Spleen (tissue), 11 donors: ENCODE data around the gene PHACTR2. TPM values are rescaled to one million over a fixed set of nuclear protein-coding genes. Genes with fewer than 3 reads are reported as not detected.

ENCODE experiments used
- DNase-seq: peaks from one replicate; pipeline ENCODE4 v3.0.0-alpha.2; 2020
- H3K27ac ChIP-seq, 8 donors: fragments of 200-600 bp; sonication (generic) in 7 of 8; 1 replicate in 4 of 8; 2 replicates in 4 of 8; pipeline versions ENCODE4 v1.5.0 to v1.8.0; 2016 to 2021; ENCODE audit warnings: inconsistent platforms in 4 of 8, mild to moderate bottlenecking in 4 of 8, moderate library complexity in 1 of 8
- H3K27me3 ChIP-seq, 7 donors: fragments of 200-600 bp; sonication (generic) in 6 of 7; replicated peaks in 1 of 7; 1 replicate in 4 of 7; 2 replicates in 3 of 7; pipeline versions ENCODE4 v1.5.0 to v1.8.0; 2016 to 2021; ENCODE audit warnings: inconsistent platforms in 3 of 7, mild to moderate bottlenecking in 1 of 7
- H3K36me3 ChIP-seq, 6 donors: fragments of 200-600 bp; sonication (generic) in 5 of 6; 1 replicate in 4 of 6; 2 replicates in 2 of 6; pipeline versions ENCODE4 v1.5.0 to v1.8.0; 2016 to 2021; ENCODE audit warnings: inconsistent platforms in 2 of 6
- H3K4me1 ChIP-seq, 6 donors: fragments of 200-600 bp; sonication (generic) in 5 of 6; 1 replicate in 3 of 6; 2 replicates in 3 of 6; pipeline versions ENCODE4 v1.5.0 to v1.8.0; 2016 to 2021; ENCODE audit warnings: inconsistent platforms in 3 of 6
- H3K4me3 ChIP-seq, 8 donors: fragments of 200-600 bp; sonication (generic) in 7 of 8; 1 replicate in 4 of 8; 2 replicates in 4 of 8; pipeline versions ENCODE4 v1.5.0 to v1.8.0; 2016 to 2021; ENCODE audit warnings: inconsistent platforms in 4 of 8, mild to moderate bottlenecking in 4 of 8, moderate library complexity in 2 of 8
- H3K9me3 ChIP-seq, 8 donors: fragments of 200-600 bp; sonication (generic) in 7 of 8; 1 replicate in 4 of 8; 2 replicates in 4 of 8; pipeline versions ENCODE4 v1.5.0 to v1.8.0; 2016 to 2021; ENCODE audit warnings: inconsistent platforms in 4 of 8
- POLR2A ChIP-seq, 3 donors: fragments of 450-650 bp; IDR thresholded peaks; one replicate each; pipeline ENCODE4 v1.5.1; 2017; ENCODE audit warnings: antibody characterized with exemption in 3 of 3, mild to moderate bottlenecking in 1 of 3
- POLR2AphosphoS5 ChIP-seq, 3 donors: sonication (generic); formaldehyde crosslinking; IDR thresholded peaks; one replicate each; pipeline ENCODE4 v1.5.1; 2017; ENCODE audit warnings: antibody characterized with exemption in 3 of 3
- WGBS, 5 donors: extraction: QIAGEN DNeasy Blood & Tissue Kit in 3 of 5; methylation state at CpG; one replicate each; pipeline versions ENCODE4 v1.1.5 to v1.1.7; 2013 to 2018; 5-methylcytosine and 5-hydroxymethylcytosine counted together
- intact Hi-C: fragments of 100-400 bp; cut with DNase I; formaldehyde crosslinking; loops from one replicate; pipeline ENCODE4 v1.15.0; 2023; ENCODE audit warnings: low total_unique reads
- polyA plus RNA-seq, 3 donors: library from polyadenylated mRNA; stranded (reverse); fragments of 200-250 nt; gene quantifications; one replicate each; pipeline ENCODE4 v1.2.1, GENCODE V29; 2013
- total RNA-seq, 7 donors: library from RNA; depleted of rRNA in 3 of 7; stranded (reverse); fragments of >200 nt in 3 of 7; fragmentation: NEBNext Ultra II Directional in 4 of 7; extraction: Animal tissue kit (Norgen Biotek cat#: 25700) in 4 of 7; gene quantifications; one replicate each; pipeline versions ENCODE4 v1.1.0 to v1.2.1, GENCODE V29; 2016 to 2021
- TF ChIP-seq, protein P1 (sequence below), 11 experiments: fragments of 200-600 bp in 7 of 11; fragments of 450-650 bp in 4 of 11; sonication (generic) in 4 of 11; IDR thresholded peaks in 8 of 11; conservative IDR thresholded peaks in 3 of 11; 1 replicate in 7 of 11; 2 replicates in 4 of 11; pipeline versions ENCODE4 v1.4.0 to v1.8.0; 2016 to 2021; ENCODE audit warnings: antibody characterized with exemption in 11 of 11, inconsistent platforms in 4 of 11, mild to moderate bottlenecking in 1 of 11
- donor health status: healthy with polysubstance abuse.
- donor health status: DM: no; HTN: no; CAD: no; lungs with moderate emphysema.
- donor health status: DM: no; HTN: no; CAD: no.
- donor health status: Bipolar disorder and iron deficiency.
- donor health status: healthy.
- donor health status: DM: no; HTN: no; CAD: no.
- donor health status: DM: yes; HTN: yes; CAD: no.

PHACTR2 gene
- total and polyA plus RNA-seq, 10 donors, result 3.5 to 116 (median 76.1) TPM

DNA sequence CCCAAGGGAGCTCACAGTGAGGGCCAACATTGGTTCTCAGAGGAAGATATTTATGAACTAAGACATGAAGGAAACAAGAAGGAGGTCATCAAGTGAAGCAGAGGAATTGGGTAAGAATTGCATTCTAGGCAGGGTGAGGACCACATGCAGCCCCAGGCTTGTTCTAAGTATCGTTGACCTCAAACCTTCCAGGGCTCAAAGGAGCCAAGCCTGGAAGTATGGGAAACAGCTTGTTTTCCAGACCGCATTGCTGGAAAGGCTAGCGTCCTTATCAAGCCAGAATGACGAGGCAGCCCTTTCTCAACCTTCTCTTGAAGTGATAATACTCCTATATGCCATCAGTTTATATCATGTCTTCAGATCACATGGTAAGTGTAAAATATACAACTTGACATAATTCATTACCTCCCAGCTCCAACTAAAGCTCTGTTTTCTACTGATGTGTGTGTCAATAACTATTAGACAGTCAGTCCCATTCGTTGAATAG lies 79.6 kb downstream of the PHACTR2 start:
- H3K27ac ChIP-seq, result no peak overlapping the region
- H3K36me3 ChIP-seq, result peaks cover 0 to 56% (median 2%) of the 10 kb centered on the region in 6 donors
- H3K4me1 ChIP-seq, result peaks cover 0 to 21% (median 7%) of the 10 kb centered on the region in 6 donors
- no peak overlapping the region for H3K4me3 ChIP-seq
- WGBS, 5 donors, result 91 to 97% (median 96%) methylated on average over 5 of the region's 5 CpGs
- no peaks in the 10 kb centered on the region for H3K27me3 ChIP-seq
- intact Hi-C loops, result loop anchor here (10.0 kb wide), 1 partner anchor 73 kb away; no protein-coding TSS in a partner anchor
- TF ChIP-seq, protein P1, sequence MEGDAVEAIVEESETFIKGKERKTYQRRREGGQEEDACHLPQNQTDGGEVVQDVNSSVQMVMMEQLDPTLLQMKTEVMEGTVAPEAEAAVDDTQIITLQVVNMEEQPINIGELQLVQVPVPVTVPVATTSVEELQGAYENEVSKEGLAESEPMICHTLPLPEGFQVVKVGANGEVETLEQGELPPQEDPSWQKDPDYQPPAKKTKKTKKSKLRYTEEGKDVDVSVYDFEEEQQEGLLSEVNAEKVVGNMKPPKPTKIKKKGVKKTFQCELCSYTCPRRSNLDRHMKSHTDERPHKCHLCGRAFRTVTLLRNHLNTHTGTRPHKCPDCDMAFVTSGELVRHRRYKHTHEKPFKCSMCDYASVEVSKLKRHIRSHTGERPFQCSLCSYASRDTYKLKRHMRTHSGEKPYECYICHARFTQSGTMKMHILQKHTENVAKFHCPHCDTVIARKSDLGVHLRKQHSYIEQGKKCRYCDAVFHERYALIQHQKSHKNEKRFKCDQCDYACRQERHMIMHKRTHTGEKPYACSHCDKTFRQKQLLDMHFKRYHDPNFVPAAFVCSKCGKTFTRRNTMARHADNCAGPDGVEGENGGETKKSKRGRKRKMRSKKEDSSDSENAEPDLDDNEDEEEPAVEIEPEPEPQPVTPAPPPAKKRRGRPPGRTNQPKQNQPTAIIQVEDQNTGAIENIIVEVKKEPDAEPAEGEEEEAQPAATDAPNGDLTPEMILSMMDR (IDR thresholded peaks at IDR 0.05 in 8 of 11, conservative IDR thresholded peaks at IDR 0.05 in 3 of 11), result no peak
- TF ChIP-seq POLR2AphosphoS5 (IDR thresholded peaks at IDR 0.05) (no peak), POLR2A (IDR thresholded peaks at IDR 0.05) (no peak)
- H3K9me3 ChIP-seq, result no peaks in the 10 kb centered on the region
- no peak for DNase-seq

DNA sequence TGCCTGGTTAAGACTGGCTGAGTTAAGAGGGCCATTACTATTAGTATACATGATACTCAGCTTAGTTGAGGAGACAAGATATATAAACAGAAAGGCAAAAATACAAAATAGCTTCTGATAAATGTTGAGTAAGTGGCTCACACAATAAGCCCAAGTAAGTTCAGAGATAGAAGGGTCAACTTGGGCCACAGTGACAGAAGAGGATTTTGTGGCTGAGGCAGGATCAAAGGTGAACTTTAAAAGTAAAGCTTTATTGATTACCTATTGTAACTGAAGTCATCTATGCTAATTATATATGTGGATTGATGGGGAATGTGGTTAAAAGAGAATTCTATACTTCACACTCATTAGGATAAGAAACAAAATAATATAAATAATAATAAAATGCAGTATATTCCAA lies 80.8 kb downstream of the PHACTR2 start:
- Histone ChIP-seq H3K9me3 (no peaks in the 10 kb centered on the region), H3K4me1 (peaks cover 0 to 21% (median 7%) of the 10 kb centered on the region in 6 donors), H3K36me3 (peaks cover 0 to 60% (median 2%) of the 10 kb centered on the region in 6 donors), H3K4me3 (no peak overlapping the region), H3K27me3 (no peaks in the 10 kb centered on the region), H3K27ac (peak overlapping the region in 1 of 8 donors; percentile 76)
- DNase-seq, result no peak
- TF ChIP-seq POLR2A (IDR thresholded peaks at IDR 0.05) (no peak), POLR2AphosphoS5 (IDR thresholded peaks at IDR 0.05) (no peak)
- TF ChIP-seq, protein P1 (IDR thresholded peaks at IDR 0.05 in 8 of 11, conservative IDR thresholded peaks at IDR 0.05 in 3 of 11), result no peak
- intact Hi-C loops, result loop anchor here (10.0 kb wide), 1 partner anchor 74 kb away; no protein-coding TSS in a partner anchor

DNA sequence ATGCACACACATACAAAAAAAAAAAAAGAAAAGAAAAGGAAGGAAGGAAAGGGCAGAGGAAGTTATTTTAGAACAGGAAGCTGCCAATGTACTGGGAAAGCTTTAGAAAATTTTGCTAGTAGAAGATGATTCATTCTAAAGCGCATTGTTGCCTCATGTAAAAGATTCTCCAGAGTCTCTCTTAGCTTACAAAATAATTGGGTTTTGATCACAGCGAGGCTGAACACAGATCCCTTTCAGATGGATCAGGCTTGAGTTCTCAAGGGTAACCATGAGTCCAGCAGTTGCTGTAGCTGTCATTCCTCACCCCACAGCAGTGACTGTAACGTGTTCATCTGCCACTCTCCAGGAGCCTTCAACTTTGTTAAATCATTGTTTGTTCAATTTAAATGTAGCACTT lies 81.9 kb downstream of the PHACTR2 start:
- intact Hi-C loops, result loop anchor here (10.0 kb wide), 1 partner anchor 75 kb away; no protein-coding TSS in a partner anchor
- Histone ChIP-seq H3K4me3 (no peak overlapping the region), H3K4me1 (peaks cover 0 to 21% (median 7%) of the 10 kb centered on the region in 6 donors), H3K9me3 (no peaks in the 10 kb centered on the region), H3K27me3 (no peaks in the 10 kb centered on the region), H3K36me3 (peaks cover 0 to 58% (median 2%) of the 10 kb centered on the region in 6 donors), H3K27ac (peak overlapping the region in 5 of 8 donors; percentile 55 to 78 (median 61))
- DNase-seq, result no peak
- WGBS, 5 donors, result 51 to 66% (median 60%) methylated on average over 3 of the region's 3 CpGs
- no peak for TF ChIP-seq POLR2AphosphoS5 (IDR thresholded peaks at IDR 0.05)
- TF ChIP-seq, protein P1 (IDR thresholded peaks at IDR 0.05 in 8 of 11, conservative IDR thresholded peaks at IDR 0.05 in 3 of 11), result no peak
- no peak for TF ChIP-seq POLR2A (IDR thresholded peaks at IDR 0.05)

DNA sequence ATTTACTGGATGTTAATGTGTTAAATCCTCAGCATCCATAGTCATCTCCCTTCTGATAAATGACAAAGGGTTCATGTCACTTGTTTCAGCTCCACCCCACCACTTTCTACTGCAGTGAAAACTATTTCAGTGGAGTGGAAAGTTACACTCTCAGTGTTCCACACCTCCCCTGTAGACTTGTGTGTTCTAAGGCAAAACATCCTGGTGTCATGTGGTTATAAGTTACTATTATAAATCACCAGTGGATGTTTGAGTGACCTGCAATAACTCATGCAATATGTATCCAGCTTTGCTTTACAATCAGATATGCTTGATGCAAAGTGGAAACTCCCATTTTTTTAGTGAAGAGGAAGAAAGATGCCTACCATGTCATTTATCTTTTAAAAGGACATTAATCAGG lies 83.3 kb downstream of the PHACTR2 start:
- no peak for DNase-seq
- TF ChIP-seq, protein P1 (IDR thresholded peaks at IDR 0.05 in 8 of 11, conservative IDR thresholded peaks at IDR 0.05 in 3 of 11), result no peak
- TF ChIP-seq POLR2A (IDR thresholded peaks at IDR 0.05) (no peak), POLR2AphosphoS5 (IDR thresholded peaks at IDR 0.05) (no peak)

More for the DNA sequence above, 83.3 kb downstream of the PHACTR2 start:
- no peak overlapping the region for H3K4me3 ChIP-seq
- no peaks in the 10 kb centered on the region for H3K9me3 ChIP-seq
- H3K27ac ChIP-seq, result no peak overlapping the region
- intact Hi-C loops, result no loop called here
- H3K36me3 ChIP-seq, result peaks cover 0 to 62% (median 12%) of the 10 kb centered on the region in 6 donors
- peaks cover 0 to 21% (median 7%) of the 10 kb centered on the region in 6 donors for H3K4me1 ChIP-seq
- H3K27me3 ChIP-seq, result no peaks in the 10 kb centered on the region
